ENCODE results near the gene PCSK6. TPM values are rescaled to one million over a fixed set of nuclear protein-coding genes. Genes with fewer than 3 reads are reported as not detected.

Gene PCSK6
- total and polyA plus RNA-seq, 8 donors: 2.8 to 91.5 (median 17.8) TPM

DNA sequence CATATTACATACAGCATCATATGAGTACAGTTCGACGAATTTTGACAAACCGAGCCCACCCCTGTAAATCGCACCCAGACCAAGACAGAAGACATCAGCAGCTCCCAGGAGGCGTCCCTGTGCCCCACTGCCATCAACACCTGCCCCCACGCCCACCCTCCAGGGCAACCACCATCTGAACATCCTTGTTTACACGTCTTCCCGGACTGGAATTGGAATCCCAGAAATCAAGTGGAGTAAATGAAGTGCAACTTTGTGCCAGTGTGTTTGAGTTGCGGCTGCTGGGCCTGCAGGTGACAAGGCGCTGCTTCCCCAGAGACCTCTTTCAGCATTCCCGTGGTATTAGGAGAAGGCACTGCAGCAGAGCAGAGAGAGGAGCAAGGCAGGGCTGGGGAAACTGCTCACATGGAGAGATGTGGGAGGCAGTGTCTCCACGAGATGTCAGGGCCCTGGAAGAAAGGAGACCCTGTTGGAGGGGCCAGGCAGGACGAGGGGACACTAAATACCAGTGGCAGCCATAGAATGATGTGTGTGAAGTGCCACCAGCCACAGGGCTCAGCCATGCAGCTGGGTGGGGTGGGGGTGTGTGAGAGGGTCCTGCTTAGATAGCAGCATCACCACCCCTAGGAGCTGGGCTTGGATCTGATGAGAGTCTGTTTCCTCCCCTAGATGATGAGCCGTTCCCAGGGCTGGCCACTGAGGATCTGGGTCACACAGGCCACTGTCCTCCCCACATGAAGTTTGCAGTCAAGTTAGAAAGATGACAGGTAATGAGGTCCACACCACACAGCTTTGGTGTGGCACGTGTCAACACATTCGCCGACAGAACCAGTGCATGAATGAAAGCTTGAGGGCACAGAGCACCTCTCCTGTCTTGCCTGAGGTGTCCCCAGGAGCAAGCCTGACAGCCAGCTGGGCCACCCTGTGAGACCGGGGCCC, 33.4 kb upstream of the PCSK6 start:
- H3K36me3 ChIP-seq: no peaks in the 10 kb centered on the region
- H3K9me3 ChIP-seq: peaks cover 0 to 8% (median 4%) of the 10 kb centered on the region in 4 donors
- no peak overlapping the region for H3K27ac ChIP-seq
- DNase-seq: no peak
- H3K27me3 ChIP-seq: peaks cover 0 to 16% (median 0%) of the 10 kb centered on the region in 3 donors
- no peak for TF ChIP-seq POLR2A (IDR thresholded peaks at IDR 0.05)
- no peak for TF ChIP-seq POLR2AphosphoS5 (IDR thresholded peaks at IDR 0.05)
- TF ChIP-seq, protein P1, sequence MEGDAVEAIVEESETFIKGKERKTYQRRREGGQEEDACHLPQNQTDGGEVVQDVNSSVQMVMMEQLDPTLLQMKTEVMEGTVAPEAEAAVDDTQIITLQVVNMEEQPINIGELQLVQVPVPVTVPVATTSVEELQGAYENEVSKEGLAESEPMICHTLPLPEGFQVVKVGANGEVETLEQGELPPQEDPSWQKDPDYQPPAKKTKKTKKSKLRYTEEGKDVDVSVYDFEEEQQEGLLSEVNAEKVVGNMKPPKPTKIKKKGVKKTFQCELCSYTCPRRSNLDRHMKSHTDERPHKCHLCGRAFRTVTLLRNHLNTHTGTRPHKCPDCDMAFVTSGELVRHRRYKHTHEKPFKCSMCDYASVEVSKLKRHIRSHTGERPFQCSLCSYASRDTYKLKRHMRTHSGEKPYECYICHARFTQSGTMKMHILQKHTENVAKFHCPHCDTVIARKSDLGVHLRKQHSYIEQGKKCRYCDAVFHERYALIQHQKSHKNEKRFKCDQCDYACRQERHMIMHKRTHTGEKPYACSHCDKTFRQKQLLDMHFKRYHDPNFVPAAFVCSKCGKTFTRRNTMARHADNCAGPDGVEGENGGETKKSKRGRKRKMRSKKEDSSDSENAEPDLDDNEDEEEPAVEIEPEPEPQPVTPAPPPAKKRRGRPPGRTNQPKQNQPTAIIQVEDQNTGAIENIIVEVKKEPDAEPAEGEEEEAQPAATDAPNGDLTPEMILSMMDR (IDR thresholded peaks at IDR 0.05): no peak
- no peak for TF ChIP-seq EP300 (IDR thresholded peaks at IDR 0.05)
- peaks cover 7 to 12% (median 11%) of the 10 kb centered on the region in 4 donors for H3K4me1 ChIP-seq
- intact Hi-C loops (cut with DNase I; ENCODE audit: low total_unique reads): no loop called here
- 81 to 89% (median 88%) methylated on average over 18 of the region's 18 CpGs for WGBS, 5 donors
- H3K4me3 ChIP-seq: no peak overlapping the region

DNA sequence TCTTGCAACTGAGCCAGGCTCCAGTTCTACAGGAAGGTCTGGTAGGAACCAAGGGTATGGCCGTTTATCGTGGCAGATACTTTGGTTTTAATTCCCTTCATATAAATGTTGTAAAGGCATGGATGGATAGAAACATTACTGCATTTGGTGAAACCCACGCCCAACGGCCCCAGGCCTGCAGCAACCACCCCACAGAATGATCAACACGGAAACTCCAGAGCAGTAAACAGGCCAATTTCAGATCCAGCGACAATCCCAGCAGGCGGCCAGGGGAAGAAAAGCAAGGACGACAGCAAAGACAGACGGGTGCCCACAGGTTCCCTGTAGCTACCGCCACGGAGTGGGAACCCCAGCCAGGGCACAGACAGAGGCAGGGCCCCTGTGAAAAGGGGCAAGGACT, 32.6 kb upstream of the PCSK6 start:
- Histone ChIP-seq H3K27me3 (peaks cover 0 to 16% (median 0%) of the 10 kb centered on the region in 3 donors), H3K36me3 (no peaks in the 10 kb centered on the region), H3K27ac (no peak overlapping the region), H3K4me3 (no peak overlapping the region), H3K4me1 (peaks cover 0 to 4% (median 3%) of the 10 kb centered on the region in 4 donors), H3K9me3 (peaks cover 7 to 16% (median 12%) of the 10 kb centered on the region in 4 donors)
- DNase-seq: no peak
- WGBS, 5 donors: 62 to 82% (median 74%) methylated on average over 11 of the region's 11 CpGs
- TF ChIP-seq, protein P1 (IDR thresholded peaks at IDR 0.05): no peak
- TF ChIP-seq POLR2AphosphoS5 (IDR thresholded peaks at IDR 0.05): no peak
- no peak for TF ChIP-seq POLR2A (IDR thresholded peaks at IDR 0.05)
- no peak for TF ChIP-seq EP300 (IDR thresholded peaks at IDR 0.05)
- intact Hi-C loops (cut with DNase I; ENCODE audit: low total_unique reads): no loop called here

DNA sequence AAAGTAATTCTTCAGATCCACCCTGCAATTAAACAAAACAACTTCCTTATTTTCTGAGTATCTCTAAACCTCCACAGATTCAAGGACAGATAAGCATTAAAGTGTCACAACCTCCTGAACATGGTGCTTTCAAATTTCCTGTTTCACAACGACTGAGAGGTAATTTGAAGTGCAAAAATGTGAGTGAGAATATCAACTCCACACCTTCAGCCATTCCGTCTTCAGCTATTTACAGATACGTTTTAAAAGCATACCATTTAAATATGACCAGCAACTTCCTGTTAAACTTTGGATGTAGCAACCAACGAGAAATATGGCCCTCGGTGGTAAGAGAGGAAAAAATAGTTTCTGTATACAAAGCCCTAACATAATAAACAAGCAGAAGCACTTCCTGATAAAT, 32.1 kb upstream of the PCSK6 start:
- no peaks in the 10 kb centered on the region for H3K36me3 ChIP-seq
- TF ChIP-seq POLR2A (IDR thresholded peaks at IDR 0.05): no peak
- no peak for TF ChIP-seq POLR2AphosphoS5 (IDR thresholded peaks at IDR 0.05)
- no peak for TF ChIP-seq EP300 (IDR thresholded peaks at IDR 0.05)
- no peak overlapping the region for H3K4me3 ChIP-seq
- 8 to 21% (median 16%) methylated on average over 5 of the region's 5 CpGs for WGBS, 5 donors
- peaks cover 0 to 16% (median 0%) of the 10 kb centered on the region in 3 donors for H3K27me3 ChIP-seq
- H3K9me3 ChIP-seq: peaks cover 11 to 21% (median 17%) of the 10 kb centered on the region in 4 donors
- H3K4me1 ChIP-seq: no peaks in the 10 kb centered on the region
- intact Hi-C loops (cut with DNase I; ENCODE audit: low total_unique reads): no loop called here
- no peak overlapping the region for H3K27ac ChIP-seq
- DNase-seq: no peak

DNA sequence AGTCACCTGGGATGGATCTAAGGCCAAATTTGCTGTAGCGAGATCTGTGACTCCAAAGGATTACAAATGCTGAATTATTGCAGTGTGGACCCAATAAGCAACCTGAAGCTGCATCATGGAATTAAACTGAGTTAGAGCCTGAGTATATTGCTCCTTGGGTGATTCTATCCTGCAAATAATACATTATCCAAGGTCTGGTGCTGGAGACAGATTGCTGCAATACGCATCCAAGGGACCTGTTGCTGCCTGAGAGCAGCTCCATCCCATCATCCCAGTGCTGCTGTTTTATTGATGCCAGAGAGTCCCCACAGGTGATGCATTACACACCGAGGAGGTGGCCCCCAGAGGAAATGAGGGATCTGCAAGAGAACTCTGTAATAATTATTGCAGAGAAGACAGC, 31.6 kb upstream of the PCSK6 start:
- Histone ChIP-seq H3K27ac (no peak overlapping the region), H3K4me3 (no peak overlapping the region), H3K36me3 (no peaks in the 10 kb centered on the region), H3K4me1 (no peaks in the 10 kb centered on the region), H3K27me3 (peaks cover 0 to 16% (median 0%) of the 10 kb centered on the region in 3 donors), H3K9me3 (peaks cover 11 to 26% (median 21%) of the 10 kb centered on the region in 4 donors)
- WGBS, 5 donors: 70 to 75% (median 71%) methylated on average over 3 of the region's 3 CpGs
- intact Hi-C loops (cut with DNase I; ENCODE audit: low total_unique reads): no loop called here
- no peak for DNase-seq
- TF ChIP-seq, protein P1 (IDR thresholded peaks at IDR 0.05): no peak
- no peak for TF ChIP-seq EP300 (IDR thresholded peaks at IDR 0.05)
- TF ChIP-seq POLR2AphosphoS5 (IDR thresholded peaks at IDR 0.05): no peak

Measured in stomach (tissue), 9 donors.